B cell (primary cell): ENCODE results near the gene ARAP2. TPM values are rescaled to one million over a fixed set of nuclear protein-coding genes. Genes with fewer than 3 reads are reported as not detected.

Source experiments
- ATAC-seq: fragments of 200-7000 bp; cut with Tn5 transposase; one replicate; pipeline ENCODE4 v1.10.0; 2021; ENCODE audit warnings: low read depth, mild to moderate bottlenecking, moderate number of reproducible peaks, moderate library complexity
- CTCF ChIA-PET: fragments of 350-600 bp; sonication (Branson Sonifier 250); formaldehyde crosslinking; loops from one replicate; lab custom pipeline; 2021; ENCODE audit warnings: antibody characterized with exemption, inconsistent platforms; lab: Charles Lee
- POLR2A ChIA-PET: fragments of 350-600 bp; sonication (Branson Sonifier 250); formaldehyde crosslinking; loops from one replicate; lab custom pipeline; 2021; ENCODE audit warnings: antibody characterized with exemption; lab: Charles Lee
- DNase-seq: peaks from one replicate; pipeline ENCODE4 v3.0.0; 2013
- H2AFZ ChIP-seq: 2 replicates; pipeline ENCODE4 v1.6.1; 2012; ENCODE audit warnings: mild to moderate bottlenecking, low read depth, low read length; ENCODE audit not compliant: insufficient read depth, poor library complexity, severe bottlenecking
- H3K27ac ChIP-seq, 2 donors: 1 replicate in 1 of 2; 2 replicates in 1 of 2; pipeline ENCODE4 v1.5.1; 2012 to 2013; ENCODE audit warnings: low read length in 2 of 2, mild to moderate bottlenecking in 2 of 2, moderate library complexity in 1 of 2
- H3K27me3 ChIP-seq, 4 experiments: fragments of 200-600 bp in 1 of 4; sonication (generic) in 1 of 4; replicated peaks in 1 of 4; 1 replicate in 2 of 4; 2 replicates in 2 of 4; pipeline versions ENCODE4 v1.6.1 to v1.7.0; 2013 to 2016; ENCODE audit warnings: low read length in 3 of 4, mild to moderate bottlenecking in 2 of 4, mixed read lengths in 1 of 4, moderate library complexity in 1 of 4; ENCODE audit not compliant: insufficient read depth in 4 of 4, control insufficient read depth in 3 of 4; ENCODE audit errors: control extremely low read depth in 1 of 4
- H3K36me3 ChIP-seq, 2 experiments: replicated peaks in 1 of 2; 1 replicate in 1 of 2; 2 replicates in 1 of 2; pipeline versions ENCODE4 v1.6.1 to v1.7.1; 2013; ENCODE audit warnings: low read length in 1 of 2; ENCODE audit not compliant: insufficient read depth in 2 of 2, control insufficient read depth in 1 of 2; ENCODE audit errors: control extremely low read depth in 1 of 2, extremely low read depth in 1 of 2
- H3K4me1 ChIP-seq, 2 donors: fragments of 200-600 bp in 1 of 2; sonication (generic) in 1 of 2; 1 replicate in 1 of 2; 2 replicates in 1 of 2; pipeline versions ENCODE4 v1.5.1 to v1.6.1; 2013 to 2017; ENCODE audit warnings: low read length in 2 of 2; ENCODE audit not compliant: control insufficient read depth in 2 of 2, insufficient read depth in 2 of 2
- H3K4me2 ChIP-seq: replicated peaks from 2 replicates; pipeline ENCODE3; 2012; ENCODE audit warnings: mild to moderate bottlenecking, low read depth, low read length; ENCODE audit not compliant: poor library complexity, severe bottlenecking
- H3K4me3 ChIP-seq, 5 experiments: fragments of 200-600 bp in 1 of 5; sonication (generic) in 1 of 5; 1 replicate in 3 of 5; 2 replicates in 2 of 5; pipeline versions ENCODE4 v1.5.1 to v1.7.0; 2011 to 2016; ENCODE audit warnings: low read length in 4 of 5, mild to moderate bottlenecking in 4 of 5, low read depth in 2 of 5, control low read depth in 1 of 5, moderate library complexity in 1 of 5; ENCODE audit not compliant: insufficient read depth in 1 of 5; ENCODE audit errors: control extremely low read depth in 1 of 5, extremely low read depth in 1 of 5
- H3K79me2 ChIP-seq: fragments of 200-600 bp; sonication (generic); one replicate; pipeline ENCODE4 v1.6.0; 2016; ENCODE audit warnings: low read length; ENCODE audit not compliant: control insufficient read depth, insufficient read depth
- H3K9ac ChIP-seq: fragments of 200-600 bp; sonication (generic); 2 replicates; pipeline ENCODE4 v1.6.1; 2017; ENCODE audit warnings: mild to moderate bottlenecking, low read length, moderate library complexity
- H3K9me3 ChIP-seq, 3 donors: one replicate each; pipeline versions ENCODE4 v1.6.1 to v1.7.1; 2013; ENCODE audit warnings: low read length in 2 of 3; ENCODE audit not compliant: control insufficient read depth in 2 of 3, insufficient read depth in 1 of 3; ENCODE audit errors: control extremely low read depth in 1 of 3
- H4K20me1 ChIP-seq: 2 replicates; pipeline ENCODE4 v1.6.0; 2012; ENCODE audit warnings: mild to moderate bottlenecking, low read length; ENCODE audit not compliant: insufficient read depth, control insufficient read depth, poor library complexity, severe bottlenecking
- H3K27ac Mint-ChIP-seq: one replicate; pipeline ENCODE4 v1.8.0; 2021; ENCODE audit warnings: mixed read lengths
- H3K27me3 Mint-ChIP-seq: one replicate; pipeline ENCODE4 v1.8.0; 2021; ENCODE audit warnings: mixed read lengths
- H3K4me1 Mint-ChIP-seq: one replicate; pipeline ENCODE4 v1.8.0; 2021; ENCODE audit warnings: mixed read lengths
- H3K4me3 Mint-ChIP-seq: one replicate; pipeline ENCODE4 v1.8.0; 2021; ENCODE audit warnings: mixed read lengths
- H3K9me3 Mint-ChIP-seq: one replicate; pipeline ENCODE4 v1.8.0; 2022; ENCODE audit warnings: mixed read lengths; ENCODE audit not compliant: insufficient read depth
- EZH2 ChIP-seq: IDR thresholded peaks from 2 replicates; pipeline ENCODE4 v1.6.1; 2012; ENCODE audit warnings: borderline replicate concordance, low read depth, mild to moderate bottlenecking, moderate library complexity, low read length; ENCODE audit not compliant: insufficient read depth, poor library complexity, severe bottlenecking
- WGBS: methylation state at CpG from one replicate; pipeline ENCODE4 v1.1.5; 2013; ENCODE audit warnings: missing lambda C conversion rate; ENCODE audit not compliant: insufficient coverage; 5-methylcytosine and 5-hydroxymethylcytosine counted together
- intact Hi-C: fragments of 100-400 bp; cut with micrococcal nuclease; formaldehyde crosslinking; loops from one replicate; pipeline ENCODE4 v1.10.0; 2022
- polyA plus RNA-seq: library from polyadenylated mRNA; depleted of rRNA; stranded (reverse); fragments of >200 nt; gene quantifications from 2 replicates; pipeline ENCODE4 v1.2.3, GENCODE V29; 2012
- total RNA-seq, 2 donors: library from RNA; stranded (reverse); fragments of 120-200 nt in 1 of 2; gene quantifications; 1 replicate in 1 of 2; 2 replicates in 1 of 2; pipeline versions ENCODE4 v1.2.3 to v1.2.4, GENCODE V29; 2013 to 2022
- TF ChIP-seq, protein P1 (sequence below): fragments of 200-600 bp; IDR thresholded peaks from one replicate; pipeline ENCODE4 v1.8.0; 2022; ENCODE audit warnings: antibody characterized with exemption, mild to moderate bottlenecking

Gene ARAP2
- total and polyA plus RNA-seq, 2 donors (not counting 1 experiment from before 2014, with no cell fraction given), result 13.2 to 88.0 TPM

- Histone ChIP-seq H3K4me2 (no peak overlapping the region), H3K27me3 (no peaks in the 10 kb centered on the region), H3K36me3 (peaks cover 0 to 9% of the 10 kb centered on the region in 2 experiments), H2AFZ (no peak overlapping the region), H3K9ac (no peak overlapping the region), H3K4me1 (no peaks in the 10 kb centered on the region), H3K79me2 (no peaks in the 10 kb centered on the region), H4K20me1 (no peaks in the 10 kb centered on the region), H3K27ac (no peak overlapping the region), H3K9me3 (no peaks in the 10 kb centered on the region), H3K4me3 (no peak overlapping the region)
- WGBS, result 85% methylated on average over 10 of the region's 10 CpGs
- ChIA-PET POLR2A (no interaction called here), CTCF (interaction anchor here (0.6 to 1.5 kb wide), 2 partner anchors 45 to 58 kb away, joined by 3 to 4 read pairs; partner anchors contain the start of gene ARAP2)
- Mint-ChIP-seq H3K9me3 (no peaks in the 10 kb centered on the region), H3K4me3 (no peak overlapping the region), H3K27ac (no peak overlapping the region), H3K4me1 (no peaks in the 10 kb centered on the region), H3K27me3 (no peaks in the 10 kb centered on the region)
- intact Hi-C loops, result no loop called here
- ATAC-seq, result no peak
- no peak for DNase-seq
- no peak for TF ChIP-seq EZH2
- TF ChIP-seq, protein P1, sequence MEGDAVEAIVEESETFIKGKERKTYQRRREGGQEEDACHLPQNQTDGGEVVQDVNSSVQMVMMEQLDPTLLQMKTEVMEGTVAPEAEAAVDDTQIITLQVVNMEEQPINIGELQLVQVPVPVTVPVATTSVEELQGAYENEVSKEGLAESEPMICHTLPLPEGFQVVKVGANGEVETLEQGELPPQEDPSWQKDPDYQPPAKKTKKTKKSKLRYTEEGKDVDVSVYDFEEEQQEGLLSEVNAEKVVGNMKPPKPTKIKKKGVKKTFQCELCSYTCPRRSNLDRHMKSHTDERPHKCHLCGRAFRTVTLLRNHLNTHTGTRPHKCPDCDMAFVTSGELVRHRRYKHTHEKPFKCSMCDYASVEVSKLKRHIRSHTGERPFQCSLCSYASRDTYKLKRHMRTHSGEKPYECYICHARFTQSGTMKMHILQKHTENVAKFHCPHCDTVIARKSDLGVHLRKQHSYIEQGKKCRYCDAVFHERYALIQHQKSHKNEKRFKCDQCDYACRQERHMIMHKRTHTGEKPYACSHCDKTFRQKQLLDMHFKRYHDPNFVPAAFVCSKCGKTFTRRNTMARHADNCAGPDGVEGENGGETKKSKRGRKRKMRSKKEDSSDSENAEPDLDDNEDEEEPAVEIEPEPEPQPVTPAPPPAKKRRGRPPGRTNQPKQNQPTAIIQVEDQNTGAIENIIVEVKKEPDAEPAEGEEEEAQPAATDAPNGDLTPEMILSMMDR, result no peak
These were observed 46.1 kb downstream of the ARAP2 start for GRCh38 chr4:36198068-36198808.

- H3K79me2 ChIP-seq, result no peaks in the 10 kb centered on the region
- WGBS, result 100% methylated on average over 5 of the region's 5 CpGs
- no peaks in the 10 kb centered on the region for H3K27me3 ChIP-seq
- no peaks in the 10 kb centered on the region for H3K4me1 ChIP-seq
- CTCF ChIA-PET, result no interaction called here
- H3K4me2 ChIP-seq, result no peak overlapping the region
- no peaks in the 10 kb centered on the region for H3K9me3 ChIP-seq
- intact Hi-C loops, result no loop called here
- H4K20me1 ChIP-seq, result no peaks in the 10 kb centered on the region
- H3K9ac ChIP-seq, result no peak overlapping the region
- no peak overlapping the region for H3K4me3 ChIP-seq
- Mint-ChIP-seq H3K4me1 (no peaks in the 10 kb centered on the region), H3K4me3 (no peak overlapping the region), H3K27ac (no peak overlapping the region), H3K9me3 (no peaks in the 10 kb centered on the region), H3K27me3 (no peaks in the 10 kb centered on the region)
- H3K27ac ChIP-seq, result no peak overlapping the region
- ATAC-seq (no peak), DNase-seq (no peak)
- H2AFZ ChIP-seq, result no peak overlapping the region
- no peak for TF ChIP-seq EZH2
- TF ChIP-seq, protein P1, result no peak
- H3K36me3 ChIP-seq, result peaks cover 0 to 9% of the 10 kb centered on the region in 2 experiments
- POLR2A ChIA-PET, result no interaction called here
These were observed 46.8 kb downstream of the ARAP2 start for GRCh38 chr4:36197501-36197900.
